G401 (cell line): Measurements from ENCODE around the gene RHOH. TPM values are rescaled to one million over a fixed set of nuclear protein-coding genes. Genes with fewer than 3 reads are reported as not detected.

Source experiments
- DNase-seq: peaks from one replicate; pipeline ENCODE4 v3.0.0-alpha.2; 2015; ENCODE audit warnings: low spot score
- in situ Hi-C: cut with HindIII; loops from 2 replicates; pipeline ENCODE4 v1.10.0; 2016; ENCODE audit warnings: low sequenced_read_pairs, mixed read lengths
- total RNA-seq: library from RNA; depleted of rRNA; stranded (reverse); fragments of >200 nt; shearing (Covaris generic); gene quantifications from 2 replicates; pipeline ENCODE4 v1.2.3, GENCODE V29; 2014

Gene RHOH
- total RNA-seq, 1 experiment from 2014 or later: 48.6 TPM

GRCh38 chr4:40200875-40201801 is 4.3 kb downstream of the RHOH start:
- DNase-seq: no peak
- in situ Hi-C loops: no loop called here

- no peak for DNase-seq
- in situ Hi-C loops: no loop called here
Observed at GRCh38 chr4:40201898-40202297, 5.1 kb downstream of the RHOH start.

- DNase-seq: no peak
- in situ Hi-C loops: no loop called here
Observed at GRCh38 chr4:40202474-40202873, 5.6 kb downstream of the RHOH start.

GRCh38 chr4:40204507-40205258 is 7.9 kb downstream of the RHOH start:
- no peak for DNase-seq
- in situ Hi-C loops: no loop called here

GRCh38 chr4:40205259-40206198 is 8.7 kb downstream of the RHOH start:
- in situ Hi-C loops: no loop called here
- DNase-seq: no peak

- DNase-seq: no peak
- in situ Hi-C loops: no loop called here
Observed at GRCh38 chr4:40206426-40206825, 9.6 kb downstream of the RHOH start.

GRCh38 chr4:40209401-40209800 is 12.6 kb downstream of the RHOH start:
- DNase-seq: no peak
- in situ Hi-C loops: no loop called here

- no peak for DNase-seq
- in situ Hi-C loops: no loop called here
Observed at GRCh38 chr4:40210776-40211175, 13.9 kb downstream of the RHOH start.

- in situ Hi-C loops: no loop called here
- DNase-seq: no peak
Observed at GRCh38 chr4:40211224-40212185, 14.7 kb downstream of the RHOH start.

GRCh38 chr4:40212674-40213527 is 16.1 kb downstream of the RHOH start:
- in situ Hi-C loops: no loop called here
- DNase-seq: no peak

- in situ Hi-C loops: no loop called here
- DNase-seq: no peak
Observed at GRCh38 chr4:40214038-40214437, 17.2 kb downstream of the RHOH start.

GRCh38 chr4:40214661-40215418 is 18.0 kb downstream of the RHOH start:
- in situ Hi-C loops: no loop called here
- no peak for DNase-seq

- in situ Hi-C loops: no loop called here
- no peak for DNase-seq
Observed at GRCh38 chr4:40216622-40217366, 20.0 kb downstream of the RHOH start.

GRCh38 chr4:40221744-40222143 is 24.9 kb downstream of the RHOH start:
- in situ Hi-C loops: no loop called here
- DNase-seq: no peak

GRCh38 chr4:40223343-40223742 is 26.5 kb downstream of the RHOH start:
- in situ Hi-C loops: no loop called here
- no peak for DNase-seq

- in situ Hi-C loops: no loop called here
- DNase-seq: no peak
Observed at GRCh38 chr4:40224432-40224831, 27.6 kb downstream of the RHOH start.
